Suprapubic skin (tissue), 4 donors: ENCODE results near the gene VGF.

Experiments used
- EP300 ChIP-seq: sonication (generic); formaldehyde crosslinking; IDR thresholded peaks from one replicate; pipeline ENCODE4 v1.6.1; 2017; ENCODE audit warnings: antibody characterized with exemption
- POLR2A ChIP-seq, 2 donors: fragments of 450-650 bp; IDR thresholded peaks; one replicate each; pipeline ENCODE4 v1.6.1; 2017; ENCODE audit warnings: antibody characterized with exemption in 2 of 2, mild to moderate bottlenecking in 2 of 2, moderate library complexity in 2 of 2
- POLR2AphosphoS5 ChIP-seq, 3 donors: sonication (generic); formaldehyde crosslinking; IDR thresholded peaks; one replicate each; pipeline ENCODE4 v1.6.1; 2017; ENCODE audit warnings: antibody characterized with exemption in 3 of 3
- TF ChIP-seq, protein P1 (sequence below), 2 donors: fragments of 200-600 bp in 1 of 2; fragments of 450-650 bp in 1 of 2; sonication (generic) in 1 of 2; IDR thresholded peaks; one replicate each; pipeline ENCODE4 v1.5.1; 2016 to 2019; ENCODE audit warnings: antibody characterized with exemption in 2 of 2, mild to moderate bottlenecking in 1 of 2, moderate library complexity in 1 of 2

DNA sequence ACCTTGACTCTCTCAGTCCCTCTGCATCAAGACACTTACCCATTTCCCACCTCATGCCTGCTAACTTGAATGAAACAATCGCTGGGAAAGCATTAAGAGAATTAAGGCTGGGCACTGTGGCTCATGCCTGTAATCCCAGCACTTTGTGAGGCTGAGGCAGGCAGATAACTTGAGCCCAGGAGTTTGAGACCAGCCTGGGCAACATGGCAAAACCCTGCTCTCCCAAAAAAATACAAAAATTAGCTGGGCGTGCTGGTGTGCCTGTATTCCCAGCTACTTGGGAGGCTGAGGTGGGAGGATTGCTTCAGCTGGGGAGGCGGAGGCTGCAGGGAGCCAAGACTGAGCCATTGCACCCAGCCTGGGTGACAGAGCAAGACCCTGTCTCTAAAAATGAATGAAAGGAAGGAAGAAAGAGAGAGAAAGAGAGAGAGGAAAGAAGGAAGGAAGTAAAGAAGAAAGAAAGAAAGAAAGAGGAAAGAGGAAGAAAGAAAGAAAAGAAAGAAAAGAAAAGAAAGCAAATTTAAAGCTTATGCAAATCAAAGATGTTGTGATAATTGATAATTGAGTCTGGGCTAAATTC, 37.8 kb downstream of the VGF start:
- TF ChIP-seq, protein P1, sequence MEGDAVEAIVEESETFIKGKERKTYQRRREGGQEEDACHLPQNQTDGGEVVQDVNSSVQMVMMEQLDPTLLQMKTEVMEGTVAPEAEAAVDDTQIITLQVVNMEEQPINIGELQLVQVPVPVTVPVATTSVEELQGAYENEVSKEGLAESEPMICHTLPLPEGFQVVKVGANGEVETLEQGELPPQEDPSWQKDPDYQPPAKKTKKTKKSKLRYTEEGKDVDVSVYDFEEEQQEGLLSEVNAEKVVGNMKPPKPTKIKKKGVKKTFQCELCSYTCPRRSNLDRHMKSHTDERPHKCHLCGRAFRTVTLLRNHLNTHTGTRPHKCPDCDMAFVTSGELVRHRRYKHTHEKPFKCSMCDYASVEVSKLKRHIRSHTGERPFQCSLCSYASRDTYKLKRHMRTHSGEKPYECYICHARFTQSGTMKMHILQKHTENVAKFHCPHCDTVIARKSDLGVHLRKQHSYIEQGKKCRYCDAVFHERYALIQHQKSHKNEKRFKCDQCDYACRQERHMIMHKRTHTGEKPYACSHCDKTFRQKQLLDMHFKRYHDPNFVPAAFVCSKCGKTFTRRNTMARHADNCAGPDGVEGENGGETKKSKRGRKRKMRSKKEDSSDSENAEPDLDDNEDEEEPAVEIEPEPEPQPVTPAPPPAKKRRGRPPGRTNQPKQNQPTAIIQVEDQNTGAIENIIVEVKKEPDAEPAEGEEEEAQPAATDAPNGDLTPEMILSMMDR (IDR thresholded peaks at IDR 0.05) = no peak
- TF ChIP-seq POLR2AphosphoS5 (IDR thresholded peaks at IDR 0.05) = no peak
- TF ChIP-seq EP300 = no peak
- no peak for TF ChIP-seq POLR2A (IDR thresholded peaks at IDR 0.05)
